HEK293T (cell line): ENCODE results near the gene STPG4.

Experiments
- CTCF ChIA-PET: fragments of 350-600 bp; formaldehyde crosslinking; extraction: SDS; loops from one replicate; lab custom pipeline; 2021; ENCODE audit warnings: antibody characterized with exemption, inconsistent platforms; lab: Yijun Ruan, JAX
- POLR2A ChIA-PET: fragments of 350-600 bp; formaldehyde crosslinking; extraction: SDS; loops from one replicate; lab custom pipeline; 2020; ENCODE audit warnings: antibody characterized with exemption, inconsistent platforms; lab: Yijun Ruan, JAX
- DNase-seq: peaks from one replicate; pipeline ENCODE4 v3.0.0; 2012; ENCODE audit warnings: mixed read lengths; ENCODE audit errors: extremely low spot score
- ARNT ChIP-seq: fragments of 450-650 bp; IDR thresholded peaks from 2 replicates; pipeline ENCODE4 v1.6.1; 2017; ENCODE audit warnings: mild to moderate bottlenecking
- BHLHE40 ChIP-seq: fragments of 450-650 bp; IDR thresholded peaks from 2 replicates; pipeline ENCODE4 v1.6.1; 2016; ENCODE audit warnings: mild to moderate bottlenecking, moderate library complexity, borderline replicate concordance
- CTBP1 ChIP-seq: fragments of 450-650 bp; IDR thresholded peaks from 2 replicates; pipeline ENCODE4 v1.6.1; 2016; ENCODE audit warnings: borderline replicate concordance
- ELF4 ChIP-seq: fragments of 450-650 bp; IDR thresholded peaks from 2 replicates; pipeline ENCODE4 v1.6.1; 2017; ENCODE audit warnings: antibody characterized with exemption
- FOXA1 ChIP-seq: fragments of 450-650 bp; IDR thresholded peaks from 2 replicates; pipeline ENCODE4 v1.6.1; 2016; ENCODE audit warnings: mild to moderate bottlenecking
- FOXK2 ChIP-seq: fragments of 450-650 bp; IDR thresholded peaks from 2 replicates; pipeline ENCODE4 v1.6.1; 2016; ENCODE audit warnings: mild to moderate bottlenecking
- FOXM1 ChIP-seq: fragments of 450-650 bp; IDR thresholded peaks from 2 replicates; pipeline ENCODE4 v1.6.1; 2017; ENCODE audit warnings: mild to moderate bottlenecking, borderline replicate concordance
- HDGF ChIP-seq: fragments of 450-650 bp; IDR thresholded peaks from 2 replicates; pipeline ENCODE4 v1.6.1; 2017; ENCODE audit warnings: antibody characterized with exemption, borderline replicate concordance
- L3MBTL2 ChIP-seq: fragments of 450-650 bp; conservative IDR thresholded peaks from 2 replicates; pipeline ENCODE4 v1.6.1; 2016; ENCODE audit warnings: mild to moderate bottlenecking
- LEF1 ChIP-seq: fragments of 450-650 bp; IDR thresholded peaks from 2 replicates; pipeline ENCODE4 v1.6.1; 2017; ENCODE audit warnings: mild to moderate bottlenecking, borderline replicate concordance
- NFRKB ChIP-seq: fragments of 450-650 bp; IDR thresholded peaks from 2 replicates; pipeline ENCODE4 v1.6.1; 2016; ENCODE audit warnings: mild to moderate bottlenecking, moderate library complexity
- SP1 ChIP-seq: fragments of 450-650 bp; IDR thresholded peaks from 2 replicates; pipeline ENCODE4 v1.6.1; 2017
- SUZ12 ChIP-seq: fragments of 450-650 bp; IDR thresholded peaks from 2 replicates; pipeline ENCODE4 v1.6.1; 2016; ENCODE audit warnings: mild to moderate bottlenecking
- TARDBP ChIP-seq: fragments of 450-650 bp; IDR thresholded peaks from 2 replicates; pipeline ENCODE4 v1.6.1; 2016
- ZNF384 ChIP-seq: fragments of 450-650 bp; IDR thresholded peaks from 2 replicates; pipeline ENCODE4 v1.6.1; 2016
- TF ChIP-seq, protein P1 (sequence below): fragments of 450-650 bp; IDR thresholded peaks from 2 replicates; pipeline ENCODE4 v1.6.1; 2016

STPG4 gene

DNA sequence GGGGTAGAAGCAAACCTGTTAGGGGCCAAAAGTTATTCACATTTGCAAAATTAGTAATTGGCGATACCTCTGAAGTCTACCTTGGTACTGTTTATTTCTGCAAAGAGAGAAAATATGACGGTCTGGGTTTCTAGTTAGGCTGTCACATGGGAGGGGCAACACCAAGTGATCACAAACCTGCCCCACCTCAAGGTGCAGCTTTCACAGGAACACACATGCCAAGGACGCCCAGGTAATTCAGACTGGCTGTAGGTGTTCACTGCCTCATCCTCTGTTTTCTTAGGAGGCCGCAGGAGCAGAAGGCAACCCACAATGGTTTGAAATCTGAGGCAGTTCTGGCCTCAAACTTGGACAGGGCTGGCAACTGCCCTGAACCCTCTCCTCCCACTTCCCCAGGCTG, 56.2 kb downstream of the STPG4 start:
- no peak for TF ChIP-seq NFRKB
- no peak for TF ChIP-seq L3MBTL2
- TF ChIP-seq, protein P1, sequence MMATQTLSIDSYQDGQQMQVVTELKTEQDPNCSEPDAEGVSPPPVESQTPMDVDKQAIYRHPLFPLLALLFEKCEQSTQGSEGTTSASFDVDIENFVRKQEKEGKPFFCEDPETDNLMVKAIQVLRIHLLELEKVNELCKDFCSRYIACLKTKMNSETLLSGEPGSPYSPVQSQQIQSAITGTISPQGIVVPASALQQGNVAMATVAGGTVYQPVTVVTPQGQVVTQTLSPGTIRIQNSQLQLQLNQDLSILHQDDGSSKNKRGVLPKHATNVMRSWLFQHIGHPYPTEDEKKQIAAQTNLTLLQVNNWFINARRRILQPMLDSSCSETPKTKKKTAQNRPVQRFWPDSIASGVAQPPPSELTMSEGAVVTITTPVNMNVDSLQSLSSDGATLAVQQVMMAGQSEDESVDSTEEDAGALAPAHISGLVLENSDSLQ: no peak
- no peak for TF ChIP-seq HDGF
- TF ChIP-seq ARNT: no peak
- TF ChIP-seq FOXK2: no peak
- no peak for TF ChIP-seq FOXM1
- TF ChIP-seq SUZ12: no peak
- no peak for DNase-seq
- POLR2A ChIA-PET: no interaction called here
- CTCF ChIA-PET: no interaction called here

DNA sequence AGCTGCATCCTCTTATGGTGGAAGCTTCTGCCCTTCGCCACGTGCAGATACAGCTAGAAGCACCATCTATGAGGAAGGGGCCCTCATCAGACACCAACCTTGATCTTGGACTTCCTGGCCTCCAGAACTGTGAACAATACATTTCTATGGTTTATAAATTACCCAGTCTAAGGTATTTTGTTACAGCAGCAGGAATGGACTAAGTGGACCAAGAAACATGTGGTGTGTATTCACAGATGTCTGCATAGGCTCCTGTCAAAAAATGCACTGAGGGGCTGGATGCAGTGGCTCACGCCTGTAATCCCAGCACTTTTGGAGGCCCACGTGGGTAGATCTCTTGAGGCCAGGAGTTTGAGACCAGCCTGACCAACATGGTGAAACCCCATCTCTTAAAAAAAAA, 57.5 kb downstream of the STPG4 start:
- no peak for TF ChIP-seq CTBP1
- TF ChIP-seq TARDBP: no peak
- TF ChIP-seq FOXA1: no peak
- TF ChIP-seq BHLHE40: no peak
- TF ChIP-seq SP1: no peak
- no peak for TF ChIP-seq FOXM1
- TF ChIP-seq HDGF: no peak
- no peak for TF ChIP-seq ARNT
- no peak for TF ChIP-seq SUZ12
- TF ChIP-seq FOXK2: no peak
- no peak for TF ChIP-seq ZNF384
- TF ChIP-seq NFRKB: no peak
- TF ChIP-seq, protein P1: no peak
- no peak for TF ChIP-seq L3MBTL2
- no peak for TF ChIP-seq LEF1
- TF ChIP-seq ELF4: no peak
- ChIA-PET CTCF (interaction anchor here (0.6 kb wide), 1 partner anchor 155 kb away, joined by 3 read pairs; no protein-coding TSS in a partner anchor), POLR2A (no interaction called here)
- DNase-seq: no peak

DNA sequence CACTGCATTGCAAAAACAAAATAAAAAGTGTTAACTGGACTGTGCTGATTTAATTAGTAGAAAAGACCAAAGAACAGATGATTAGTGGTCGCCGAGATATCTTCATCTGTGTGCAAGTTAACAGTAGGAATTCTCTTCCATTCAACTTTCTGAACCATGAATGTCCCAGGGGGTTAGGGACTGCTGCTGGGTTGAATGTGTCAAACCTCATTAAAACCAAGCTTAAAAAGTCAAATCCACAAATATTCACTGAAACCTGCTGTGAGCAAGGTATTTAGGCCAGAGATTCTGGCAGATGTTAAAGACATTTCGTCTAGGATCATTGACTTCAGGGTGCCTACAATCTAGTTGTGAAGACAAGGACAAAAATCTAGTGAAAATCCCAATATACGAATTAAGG, 58.7 kb downstream of the STPG4 start:
- ChIA-PET POLR2A (no interaction called here), CTCF (no interaction called here)
- DNase-seq: no peak
- TF ChIP-seq LEF1: no peak
- no peak for TF ChIP-seq SP1
- no peak for TF ChIP-seq HDGF
- TF ChIP-seq SUZ12: no peak
- TF ChIP-seq NFRKB: no peak
- TF ChIP-seq CTBP1: no peak
- TF ChIP-seq, protein P1: no peak
- TF ChIP-seq FOXA1: no peak
- no peak for TF ChIP-seq L3MBTL2
- no peak for TF ChIP-seq ELF4
- TF ChIP-seq ARNT: no peak
- TF ChIP-seq FOXK2: no peak
- no peak for TF ChIP-seq TARDBP
- TF ChIP-seq ZNF384: no peak
- TF ChIP-seq BHLHE40: no peak
- no peak for TF ChIP-seq FOXM1

DNA sequence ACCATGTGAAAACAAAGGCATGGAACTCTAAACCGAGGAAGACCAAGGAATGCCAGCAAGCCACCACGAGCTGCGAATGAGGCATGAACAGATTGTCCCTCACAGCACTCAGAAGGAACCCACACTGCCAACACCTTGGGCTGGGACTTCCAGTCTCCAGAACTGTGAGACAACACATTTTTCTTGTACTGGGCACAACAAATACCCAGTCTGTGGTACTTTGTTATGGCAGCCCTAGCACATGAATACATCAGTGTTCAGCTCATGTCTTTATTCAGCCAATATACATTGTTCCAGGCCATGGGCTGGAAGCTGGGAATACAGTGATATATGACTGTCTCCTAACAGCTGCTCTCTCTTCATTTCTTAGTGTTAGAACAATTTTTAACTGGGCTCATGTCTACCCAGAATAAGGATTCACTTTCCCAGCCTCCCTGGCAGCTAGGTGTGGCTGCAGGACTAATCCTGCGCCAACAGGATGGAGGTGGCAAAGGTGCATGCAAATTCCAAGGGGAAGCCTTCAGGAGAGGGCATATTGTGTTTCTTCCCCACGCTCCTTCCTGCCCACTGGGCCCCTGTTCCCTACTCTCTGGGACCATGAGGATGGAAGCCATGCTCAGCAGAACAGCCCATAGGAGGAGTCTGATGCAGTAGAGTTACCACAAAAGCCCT, 59.6 kb downstream of the STPG4 start:
- ChIA-PET CTCF (interaction anchor here (0.6 kb wide), 1 partner anchor 86 kb away, joined by 3 read pairs; no protein-coding TSS in a partner anchor), POLR2A (no interaction called here)
- DNase-seq: no peak
- TF ChIP-seq NFRKB: no peak
- no peak for TF ChIP-seq SUZ12
- no peak for TF ChIP-seq SP1
- no peak for TF ChIP-seq CTBP1
- TF ChIP-seq FOXA1: no peak
- TF ChIP-seq ZNF384: no peak
- TF ChIP-seq HDGF: no peak
- TF ChIP-seq LEF1: no peak
- TF ChIP-seq FOXM1: no peak
- TF ChIP-seq L3MBTL2: no peak
- no peak for TF ChIP-seq ELF4
- no peak for TF ChIP-seq TARDBP
- TF ChIP-seq FOXK2: no peak

DNA sequence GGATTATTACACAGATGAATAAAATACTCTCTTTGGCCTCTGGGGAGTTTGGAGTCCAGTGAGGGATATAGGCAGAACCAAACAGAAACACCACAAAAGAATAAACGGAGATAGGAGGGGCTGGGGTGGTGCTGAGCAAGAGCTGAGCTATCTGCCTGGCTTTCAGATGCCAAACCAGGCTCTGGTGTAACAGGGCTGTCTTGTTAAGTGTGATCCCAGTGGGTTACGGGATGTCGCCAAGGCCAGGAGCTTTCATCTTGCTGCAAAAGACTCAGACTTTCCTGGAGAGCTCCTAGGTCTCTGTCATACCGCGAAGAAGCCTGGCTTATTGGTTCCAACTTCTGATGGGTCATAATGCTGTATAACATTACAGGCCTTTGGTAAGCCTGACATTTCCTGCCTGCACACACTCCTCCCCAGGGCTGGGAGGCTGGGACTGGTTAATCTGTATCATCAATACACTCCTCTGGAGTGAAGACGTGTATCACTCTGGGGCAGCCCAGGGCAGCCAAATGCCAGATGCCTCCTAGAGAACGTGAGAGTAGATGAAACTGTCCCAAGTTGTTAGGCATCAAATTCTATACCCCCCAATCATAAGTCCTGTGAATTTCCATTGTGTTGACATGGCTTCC, 60.5 kb downstream of the STPG4 start:
- ChIA-PET POLR2A (no interaction called here), CTCF (no interaction called here)
- no peak for DNase-seq
- TF ChIP-seq CTBP1 (no peak), L3MBTL2 (no peak), BHLHE40 (no peak), TARDBP (no peak), ELF4 (no peak), FOXM1 (no peak), LEF1 (no peak), ARNT (no peak), ZNF384 (no peak), FOXK2 (no peak), NFRKB (no peak)
- TF ChIP-seq, protein P1: no peak
